Muscle of leg (tissue), 11 donors: ENCODE results near the gene TRIO. TPM values are rescaled to one million over a fixed set of nuclear protein-coding genes. Genes with fewer than 3 reads are reported as not detected.
A peak's percentile ranks its signal among the peaks of the same experiment; 100 is the strongest.

Source experiments
- DNase-seq: peaks from one replicate; pipeline ENCODE4 v3.0.0; 2013
- H3K27ac ChIP-seq: one replicate; pipeline ENCODE4 v1.5.1; 2013; ENCODE audit warnings: mild to moderate bottlenecking, low read length, control low read depth
- H3K27me3 ChIP-seq: one replicate; pipeline ENCODE4 v1.6.1; 2013; ENCODE audit warnings: low read length; ENCODE audit not compliant: control insufficient read depth, insufficient read depth
- H3K36me3 ChIP-seq: one replicate; pipeline ENCODE4 v1.6.1; 2013; ENCODE audit warnings: low read length; ENCODE audit not compliant: control insufficient read depth, insufficient read depth
- H3K4me1 ChIP-seq: one replicate; pipeline ENCODE4 v1.6.1; 2013; ENCODE audit warnings: low read length; ENCODE audit not compliant: control insufficient read depth, insufficient read depth
- H3K4me3 ChIP-seq: one replicate; pipeline ENCODE4 v1.5.1; 2013; ENCODE audit warnings: low read length, control low read depth
- H3K9me3 ChIP-seq: replicated peaks from 2 replicates; pipeline ENCODE4 v1.6.1; 2013; ENCODE audit warnings: low read depth, low read length; ENCODE audit not compliant: control insufficient read depth
- WGBS: methylation state at CpG from one replicate; pipeline ENCODE4 v1.1.5; 2013; ENCODE audit warnings: missing lambda C conversion rate; ENCODE audit not compliant: insufficient coverage; 5-methylcytosine and 5-hydroxymethylcytosine counted together
- polyA plus RNA-seq, 8 donors: library from polyadenylated mRNA; unstranded; fragments of 120-200 nt; gene quantifications; one replicate each; pipeline versions ENCODE4 v1.2.1 to v1.2.3, GENCODE V29; 2013; ENCODE audit warnings: inconsistent platforms in 1 of 8, low replicate concordance in 1 of 8; ENCODE audit not compliant: insufficient read length in 8 of 8, insufficient read depth in 1 of 8
- total RNA-seq: library from RNA; stranded (reverse); fragments of 120-200 nt; gene quantifications from one replicate; pipeline ENCODE4 v1.2.4, GENCODE V29; 2013

Gene TRIO
- total and polyA plus RNA-seq, 9 donors, result 124 to 219 (median 168) TPM

DNA sequence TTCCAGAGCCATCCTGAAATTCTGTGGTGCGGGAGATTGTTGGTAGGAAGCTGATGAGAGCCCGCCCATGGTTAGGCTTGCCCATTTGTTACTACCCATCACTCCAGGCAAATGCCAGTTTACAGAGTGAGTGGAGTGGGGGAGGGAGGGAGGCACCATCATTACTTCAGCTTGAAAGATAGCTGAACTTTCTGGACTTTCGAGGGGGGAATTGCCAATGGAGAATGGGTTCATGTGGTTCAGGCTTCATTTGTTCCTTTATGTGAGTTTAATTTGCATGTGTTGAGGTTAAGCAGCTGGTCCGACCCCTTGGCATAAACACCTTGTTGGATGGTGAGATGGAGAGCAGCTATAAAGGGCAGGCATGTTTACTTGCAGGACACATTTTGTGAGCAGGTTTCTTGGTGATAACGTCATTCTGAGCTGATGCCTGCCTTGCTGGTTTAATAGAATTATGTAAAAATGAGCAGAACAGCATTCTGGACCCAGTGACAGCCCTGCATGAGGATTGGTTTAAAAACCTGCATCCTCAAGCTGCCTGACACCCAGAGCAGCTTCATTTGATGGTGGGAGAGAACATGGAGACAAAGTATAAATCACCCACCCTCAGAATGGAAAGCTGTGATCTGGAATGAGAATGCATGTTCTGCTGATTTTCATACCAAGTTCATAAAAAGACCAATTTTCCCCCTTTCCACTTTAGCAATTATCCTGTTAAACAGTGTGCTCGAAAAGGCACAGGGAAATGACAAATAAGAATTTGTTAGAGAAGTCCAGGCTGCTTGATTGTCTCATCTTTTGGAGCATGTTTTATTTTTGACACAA, 106.3 kb downstream of the TRIO start:
- no peak overlapping the region for H3K4me3 ChIP-seq
- no peaks in the 10 kb centered on the region for H3K9me3 ChIP-seq
- no peak for DNase-seq
- peaks cover 50% of the 10 kb centered on the region for H3K4me1 ChIP-seq
- WGBS, result 90% methylated on average over 2 of the region's 6 CpGs
- H3K27me3 ChIP-seq, result no peaks in the 10 kb centered on the region
- H3K36me3 ChIP-seq, result no peaks in the 10 kb centered on the region
- peak overlapping the region; percentile 39 for H3K27ac ChIP-seq

- peaks cover 46% of the 10 kb centered on the region for H3K4me1 ChIP-seq
- 12% methylated on average over 12 of the region's 16 CpGs for WGBS
- H3K36me3 ChIP-seq, result no peaks in the 10 kb centered on the region
- H3K4me3 ChIP-seq, result no peak overlapping the region
- H3K9me3 ChIP-seq, result no peaks in the 10 kb centered on the region
- peak overlapping the region; percentile 81 for H3K27ac ChIP-seq
- no peaks in the 10 kb centered on the region for H3K27me3 ChIP-seq
- peak; percentile 95 for DNase-seq
These were observed 107.0 kb downstream of the TRIO start for GRCh38 chr5:14250084-14250695.

DNA sequence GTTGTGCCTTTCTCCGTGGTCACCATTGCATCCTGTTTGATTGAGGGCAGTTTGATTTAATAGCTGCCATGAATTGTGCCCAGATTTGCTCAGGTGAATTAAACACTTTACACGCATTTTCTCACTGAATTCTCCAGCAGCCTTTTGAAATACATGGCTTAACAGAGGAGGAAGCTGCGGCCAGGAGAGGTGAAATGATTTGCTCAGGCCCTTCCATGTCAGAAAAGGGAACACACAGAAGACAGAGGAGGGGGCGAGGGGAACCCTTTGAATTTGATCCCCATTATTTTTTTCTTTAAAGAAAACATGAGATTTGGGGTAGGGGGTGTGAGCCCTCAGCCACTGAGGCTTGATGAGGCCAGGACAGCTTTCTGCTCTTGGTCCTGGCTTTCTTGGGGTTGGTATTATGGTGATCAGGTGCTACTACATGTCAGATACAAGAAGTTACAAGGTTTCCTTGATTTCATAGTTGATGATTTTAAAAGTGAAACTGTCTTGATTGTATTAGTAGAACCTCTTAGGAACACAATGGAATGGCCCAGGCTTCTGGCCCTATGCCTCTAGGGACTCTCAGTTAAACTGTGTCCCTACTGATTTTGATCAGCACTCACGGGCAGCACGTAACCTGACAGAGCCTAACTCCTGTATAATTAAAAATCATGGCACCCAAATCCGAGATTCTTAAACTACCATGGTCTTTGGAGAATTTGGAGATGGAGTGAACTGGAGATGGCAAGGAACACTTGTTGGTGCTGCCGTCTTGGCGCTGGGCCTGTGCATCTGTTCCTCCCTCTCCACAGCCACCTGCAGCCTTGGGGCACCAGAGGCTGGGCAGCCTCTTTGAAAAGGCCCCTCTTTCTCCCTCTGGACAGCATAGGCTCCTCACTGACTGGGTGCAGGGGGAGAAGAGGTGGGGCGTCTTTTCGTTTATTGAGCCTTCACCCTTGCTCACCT, 107.9 kb downstream of the TRIO start:
- no peaks in the 10 kb centered on the region for H3K27me3 ChIP-seq
- no peak for DNase-seq
- peak overlapping the region; percentile 81 for H3K27ac ChIP-seq
- 93% methylated on average over 3 of the region's 11 CpGs for WGBS
- H3K36me3 ChIP-seq, result no peaks in the 10 kb centered on the region
- H3K4me3 ChIP-seq, result no peak overlapping the region
- H3K9me3 ChIP-seq, result no peaks in the 10 kb centered on the region
- H3K4me1 ChIP-seq, result peaks cover 43% of the 10 kb centered on the region

DNA sequence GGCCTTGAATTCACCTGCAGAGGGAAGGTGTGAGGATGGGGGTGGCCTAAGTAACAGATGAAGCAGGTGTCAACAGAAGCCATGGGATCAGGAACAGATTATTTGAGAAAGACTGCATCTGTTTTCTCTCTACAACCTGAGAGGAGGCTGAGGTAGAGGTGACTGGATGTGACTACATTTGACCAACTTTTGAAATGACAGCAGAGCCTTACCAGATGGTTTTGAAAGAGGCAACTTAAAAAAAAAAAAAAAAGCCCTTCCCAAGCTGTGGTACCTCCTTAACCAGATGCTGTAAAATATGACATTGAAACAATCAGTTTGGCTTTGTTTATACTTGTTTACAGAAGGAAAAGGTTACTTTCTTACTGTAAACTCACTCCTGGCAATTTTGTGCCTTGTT, 108.6 kb downstream of the TRIO start:
- Histone ChIP-seq H3K4me1 (peaks cover 40% of the 10 kb centered on the region), H3K9me3 (no peaks in the 10 kb centered on the region), H3K36me3 (no peaks in the 10 kb centered on the region), H3K27ac (peak overlapping the region; percentile 26), H3K27me3 (no peaks in the 10 kb centered on the region), H3K4me3 (no peak overlapping the region)
- no peak for DNase-seq

DNA sequence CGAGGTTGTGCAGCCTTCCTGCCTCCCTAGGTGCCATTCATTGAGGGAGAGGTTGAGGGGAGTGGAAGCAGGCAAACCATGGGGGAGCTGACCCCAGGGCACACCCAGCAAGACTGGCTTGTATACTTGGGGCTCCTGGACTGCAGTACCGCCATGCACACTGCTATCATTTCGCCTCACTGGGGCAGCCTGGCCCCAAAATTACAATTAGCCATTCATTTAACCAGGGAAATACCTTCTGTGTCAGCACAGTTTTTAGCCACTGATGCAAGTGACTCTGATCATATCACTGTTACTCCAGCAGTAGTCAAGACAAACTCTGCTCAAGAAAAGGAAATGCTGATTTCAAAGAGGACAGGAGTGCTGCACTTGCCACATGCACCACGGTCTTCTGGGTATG, 109.7 kb downstream of the TRIO start:
- H3K36me3 ChIP-seq, result no peaks in the 10 kb centered on the region
- H3K27me3 ChIP-seq, result no peaks in the 10 kb centered on the region
- DNase-seq, result no peak
- no peak overlapping the region for H3K27ac ChIP-seq
- H3K4me1 ChIP-seq, result peaks cover 41% of the 10 kb centered on the region
- H3K4me3 ChIP-seq, result no peak overlapping the region
- H3K9me3 ChIP-seq, result no peaks in the 10 kb centered on the region
- WGBS, result 83% methylated on average over 4 of the region's 4 CpGs

DNA sequence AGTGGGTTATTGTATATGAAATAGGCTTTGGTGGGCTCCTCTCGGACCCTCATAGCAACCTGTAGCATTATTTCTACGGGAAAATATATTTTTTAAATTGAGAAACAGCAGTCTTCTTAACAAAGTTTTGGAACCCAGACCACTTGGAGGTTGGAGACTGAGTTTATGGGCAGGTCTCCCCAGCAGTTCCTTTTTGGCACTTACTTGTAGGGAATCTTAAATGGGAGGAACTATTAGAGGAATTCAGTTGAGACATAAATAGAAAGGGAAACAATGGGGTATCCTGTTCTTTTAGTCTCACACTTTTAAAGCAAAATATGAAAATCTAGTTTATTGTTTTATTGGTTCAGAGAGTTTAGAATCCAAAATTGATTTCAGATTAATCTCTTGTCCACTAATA, 111.5 kb downstream of the TRIO start:
- H3K4me3 ChIP-seq, result no peak overlapping the region
- no peaks in the 10 kb centered on the region for H3K36me3 ChIP-seq
- peaks cover 32% of the 10 kb centered on the region for H3K4me1 ChIP-seq
- H3K9me3 ChIP-seq, result no peaks in the 10 kb centered on the region
- WGBS, result no CpG with 5 or more reads among the region's 2 CpGs
- no peaks in the 10 kb centered on the region for H3K27me3 ChIP-seq
- H3K27ac ChIP-seq, result no peak overlapping the region
- DNase-seq, result no peak

- Histone ChIP-seq H3K4me3 (no peak overlapping the region), H3K36me3 (no peaks in the 10 kb centered on the region), H3K27ac (no peak overlapping the region), H3K9me3 (no peaks in the 10 kb centered on the region), H3K4me1 (peaks cover 22% of the 10 kb centered on the region), H3K27me3 (no peaks in the 10 kb centered on the region)
- WGBS, result no CpG with 5 or more reads among the region's 5 CpGs
- DNase-seq, result no peak
These were observed 113.0 kb downstream of the TRIO start for GRCh38 chr5:14256026-14256690.

GRCh38 chr5:14256756-14257393, 113.7 kb downstream of the TRIO start:
- H3K4me3 ChIP-seq, result no peak overlapping the region
- H3K27me3 ChIP-seq, result no peaks in the 10 kb centered on the region
- WGBS, result 82% methylated on average over 4 of the region's 11 CpGs
- H3K27ac ChIP-seq, result no peak overlapping the region
- H3K9me3 ChIP-seq, result no peaks in the 10 kb centered on the region
- peaks cover 20% of the 10 kb centered on the region for H3K4me1 ChIP-seq
- no peak for DNase-seq
- no peaks in the 10 kb centered on the region for H3K36me3 ChIP-seq

- WGBS, result 100% methylated on average over 2 of the region's 7 CpGs
- H3K4me3 ChIP-seq, result no peak overlapping the region
- H3K27me3 ChIP-seq, result no peaks in the 10 kb centered on the region
- H3K36me3 ChIP-seq, result no peaks in the 10 kb centered on the region
- no peak for DNase-seq
- H3K4me1 ChIP-seq, result peaks cover 20% of the 10 kb centered on the region
- H3K27ac ChIP-seq, result no peak overlapping the region
- H3K9me3 ChIP-seq, result no peaks in the 10 kb centered on the region
These were observed 114.9 kb downstream of the TRIO start for GRCh38 chr5:14257995-14258403.
